ENCODE measurements around the gene PEAR1.

- no peak for TF ChIP-seq POLR2A (IDR thresholded peaks at IDR 0.05)
- TF ChIP-seq CTCF (IDR thresholded peaks at IDR 0.05): no peak
Observed at GRCh38 chr1:156903328-156904091, 10.0 kb downstream of the PEAR1 start.
